ENCODE measurements around the gene APOBEC3G. TPM values are rescaled to one million over a fixed set of nuclear protein-coding genes. Genes with fewer than 3 reads are reported as not detected.
A peak's percentile ranks its signal among the peaks of the same experiment; 100 is the strongest.

Gene APOBEC3G
- total and polyA plus RNA-seq, 4 donors, result 3.2 to 9.5 (median 5.2) TPM

- Histone ChIP-seq H3K4me1 (ENCODE audit: control insufficient read depth, insufficient read depth, low read length) (peaks cover 33% of the 10 kb centered on the region), H3K36me3 (ENCODE audit: control insufficient read depth, insufficient read depth, low read length) (peaks cover 29% of the 10 kb centered on the region), H3K27ac (ENCODE audit: low read depth, low read length) (no peak overlapping the region), H3K27me3 (ENCODE audit: control insufficient read depth, insufficient read depth, low read length) (no peaks in the 10 kb centered on the region), H3K4me3 (ENCODE audit: low read depth, low read length) (no peak overlapping the region), H3K9me3 (ENCODE audit: control insufficient read depth, insufficient read depth, low read length) (no peaks in the 10 kb centered on the region)
- WGBS (ENCODE audit: insufficient coverage), result 27% methylated on average over 17 of the region's 24 CpGs
- DNase-seq (ENCODE audit: low read depth in 4 of 6, low spot score in 6 of 6), result peak in 2 of 6 donors; percentile 26 to 72
Observed at GRCh38 chr22:39130892-39131855, 54.1 kb downstream of the APOBEC3G start.

- peaks cover 33% of the 10 kb centered on the region for H3K4me1 ChIP-seq (ENCODE audit: control insufficient read depth, insufficient read depth, low read length)
- DNase-seq (ENCODE audit: low read depth in 4 of 6, low spot score in 6 of 6), result no peak
- H3K36me3 ChIP-seq (ENCODE audit: control insufficient read depth, insufficient read depth, low read length), result peaks cover 31% of the 10 kb centered on the region
- H3K27ac ChIP-seq (ENCODE audit: low read depth, low read length), result no peak overlapping the region
- 84% methylated on average over 4 of the region's 6 CpGs for WGBS (ENCODE audit: insufficient coverage)
- no peaks in the 10 kb centered on the region for H3K9me3 ChIP-seq (ENCODE audit: control insufficient read depth, insufficient read depth, low read length)
- H3K27me3 ChIP-seq (ENCODE audit: control insufficient read depth, insufficient read depth, low read length), result no peaks in the 10 kb centered on the region
- H3K4me3 ChIP-seq (ENCODE audit: low read depth, low read length), result no peak overlapping the region
Observed at GRCh38 chr22:39132281-39132680, 55.2 kb downstream of the APOBEC3G start.

GRCh38 chr22:39132871-39133524 is 55.9 kb downstream of the APOBEC3G start:
- H3K36me3 ChIP-seq (ENCODE audit: control insufficient read depth, insufficient read depth, low read length), result peaks cover 31% of the 10 kb centered on the region
- no peaks in the 10 kb centered on the region for H3K27me3 ChIP-seq (ENCODE audit: control insufficient read depth, insufficient read depth, low read length)
- WGBS (ENCODE audit: insufficient coverage), result 95% methylated on average over 17 of the region's 22 CpGs
- DNase-seq (ENCODE audit: low read depth in 4 of 6, low spot score in 6 of 6), result no peak
- H3K4me3 ChIP-seq (ENCODE audit: low read depth, low read length), result no peak overlapping the region
- no peak overlapping the region for H3K27ac ChIP-seq (ENCODE audit: low read depth, low read length)
- no peaks in the 10 kb centered on the region for H3K9me3 ChIP-seq (ENCODE audit: control insufficient read depth, insufficient read depth, low read length)
- peaks cover 33% of the 10 kb centered on the region for H3K4me1 ChIP-seq (ENCODE audit: control insufficient read depth, insufficient read depth, low read length)

DNA sequence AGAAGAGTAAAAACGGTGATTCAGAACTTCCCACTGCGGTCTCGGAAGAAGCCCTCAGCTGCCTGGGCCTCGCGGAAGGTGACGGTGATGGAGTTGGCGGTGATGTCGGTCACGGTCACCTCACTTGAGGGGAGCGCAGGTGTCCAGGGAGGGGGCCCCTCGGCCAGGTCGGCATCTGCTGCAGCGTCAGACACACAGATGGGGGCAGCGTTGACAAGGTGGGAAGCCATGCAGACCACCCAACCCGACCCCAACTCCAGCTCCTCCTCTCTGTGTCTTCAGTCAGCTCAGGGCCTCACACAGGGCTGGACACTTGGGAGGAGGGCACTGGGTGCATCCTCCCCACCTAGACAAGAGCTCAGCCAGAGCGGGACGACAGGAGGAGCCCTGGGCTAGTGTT is 56.8 kb downstream of the APOBEC3G start:
- Histone ChIP-seq H3K27ac (ENCODE audit: low read depth, low read length) (no peak overlapping the region), H3K4me1 (ENCODE audit: control insufficient read depth, insufficient read depth, low read length) (peaks cover 33% of the 10 kb centered on the region), H3K4me3 (ENCODE audit: low read depth, low read length) (no peak overlapping the region), H3K27me3 (ENCODE audit: control insufficient read depth, insufficient read depth, low read length) (no peaks in the 10 kb centered on the region), H3K9me3 (ENCODE audit: control insufficient read depth, insufficient read depth, low read length) (no peaks in the 10 kb centered on the region), H3K36me3 (ENCODE audit: control insufficient read depth, insufficient read depth, low read length) (peaks cover 35% of the 10 kb centered on the region)
- WGBS (ENCODE audit: insufficient coverage), result 86% methylated on average over 12 of the region's 17 CpGs
- no peak for DNase-seq (ENCODE audit: low read depth in 4 of 6, low spot score in 6 of 6)

DNA sequence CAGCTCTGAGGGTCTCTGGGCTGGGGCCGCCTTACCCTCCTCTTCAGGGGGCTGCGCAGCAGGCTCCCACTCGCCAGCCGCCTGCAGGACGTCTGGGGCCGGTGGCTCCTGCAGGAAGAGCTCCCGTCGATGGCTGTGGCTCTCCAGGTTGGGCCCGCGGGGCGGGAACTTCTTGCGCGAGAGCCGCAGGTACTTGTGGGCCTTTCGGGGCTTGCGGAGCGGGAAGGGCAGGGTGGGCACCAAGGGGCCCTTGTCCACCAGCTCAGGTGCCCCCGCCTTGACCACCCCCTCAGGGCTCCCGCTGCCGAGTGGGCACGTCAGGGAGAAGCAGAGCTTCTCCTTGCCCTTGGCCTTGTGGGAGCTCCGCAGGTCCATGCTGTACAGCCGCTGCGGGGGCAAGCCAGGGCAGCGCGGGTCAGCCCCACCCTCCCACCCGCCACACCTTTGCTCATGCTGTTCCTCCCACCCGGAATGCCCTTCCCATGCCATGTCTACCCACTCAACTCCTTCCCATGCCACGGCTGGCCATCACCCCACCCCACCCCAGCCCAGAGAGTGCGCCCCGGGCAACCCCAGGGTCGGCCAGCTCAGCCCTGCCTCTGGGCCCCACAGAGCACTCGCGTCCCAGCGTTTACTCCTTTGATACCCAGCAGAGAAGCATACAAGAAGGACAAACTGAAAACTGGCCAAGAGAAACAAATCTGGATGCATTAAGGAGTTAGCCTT is 57.5 kb downstream of the APOBEC3G start:
- H3K36me3 ChIP-seq (ENCODE audit: control insufficient read depth, insufficient read depth, low read length), result peaks cover 37% of the 10 kb centered on the region
- DNase-seq (ENCODE audit: low read depth in 4 of 6, low spot score in 6 of 6), result no peak
- 80% methylated on average over 34 of the region's 35 CpGs for WGBS (ENCODE audit: insufficient coverage)

DNA sequence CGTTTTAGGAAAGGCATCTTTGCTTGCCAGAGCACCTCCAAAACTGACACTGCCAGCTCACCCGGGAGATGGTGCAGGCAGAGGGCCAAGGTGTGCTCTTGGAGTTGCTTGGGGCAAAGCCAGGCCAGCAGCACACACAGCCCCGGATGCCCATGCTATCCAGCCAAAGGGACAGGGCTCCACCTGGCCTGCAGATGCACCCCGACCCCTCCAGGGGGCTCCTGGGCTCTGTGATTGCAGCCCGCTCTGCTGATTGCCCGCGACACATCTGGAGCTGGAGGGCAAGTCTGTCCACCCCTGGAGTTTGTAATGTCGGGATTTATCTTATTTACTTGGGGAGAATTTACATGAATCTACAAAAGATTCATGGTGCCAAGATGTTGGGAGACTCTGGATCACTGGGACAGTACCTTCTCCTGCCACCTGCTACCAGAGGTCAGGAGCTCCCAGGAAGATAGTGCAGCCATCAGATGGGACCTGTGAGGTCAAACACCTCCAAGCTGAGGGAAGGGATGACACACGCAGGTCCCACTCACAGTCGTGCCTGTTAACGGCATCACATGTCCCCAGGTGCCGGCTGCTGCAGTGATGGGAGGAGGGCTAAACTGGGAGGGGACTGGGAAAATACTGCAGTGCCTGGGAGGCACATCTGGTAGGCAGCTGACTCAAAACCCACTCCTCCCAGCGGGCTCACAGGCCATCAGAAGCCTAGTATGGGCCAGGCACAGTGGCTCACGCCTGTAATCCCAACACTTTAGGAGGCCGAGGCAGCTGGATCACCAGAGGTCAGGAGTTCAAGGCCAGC is 58.2 kb downstream of the APOBEC3G start:
- peak in 4 of 6 donors; percentile 19 to 63 (median 40) for DNase-seq (ENCODE audit: low read depth in 4 of 6, low spot score in 6 of 6)
- H3K9me3 ChIP-seq (ENCODE audit: control insufficient read depth, insufficient read depth, low read length), result no peaks in the 10 kb centered on the region
- 38% methylated on average over 12 of the region's 15 CpGs for WGBS (ENCODE audit: insufficient coverage)
- no peak overlapping the region for H3K27ac ChIP-seq (ENCODE audit: low read depth, low read length)
- H3K4me3 ChIP-seq (ENCODE audit: low read depth, low read length), result no peak overlapping the region
- no peaks in the 10 kb centered on the region for H3K27me3 ChIP-seq (ENCODE audit: control insufficient read depth, insufficient read depth, low read length)
- peaks cover 40% of the 10 kb centered on the region for H3K36me3 ChIP-seq (ENCODE audit: control insufficient read depth, insufficient read depth, low read length)
- H3K4me1 ChIP-seq (ENCODE audit: control insufficient read depth, insufficient read depth, low read length), result peaks cover 27% of the 10 kb centered on the region

More for the DNA sequence above, 57.5 kb downstream of the APOBEC3G start:
- Histone ChIP-seq H3K4me3 (ENCODE audit: low read depth, low read length) (no peak overlapping the region), H3K9me3 (ENCODE audit: control insufficient read depth, insufficient read depth, low read length) (no peaks in the 10 kb centered on the region), H3K4me1 (ENCODE audit: control insufficient read depth, insufficient read depth, low read length) (peaks cover 33% of the 10 kb centered on the region), H3K27me3 (ENCODE audit: control insufficient read depth, insufficient read depth, low read length) (no peaks in the 10 kb centered on the region), H3K27ac (ENCODE audit: low read depth, low read length) (no peak overlapping the region)

GRCh38 chr22:39136317-39136716 is 59.2 kb downstream of the APOBEC3G start:
- H3K4me3 ChIP-seq (ENCODE audit: low read depth, low read length), result no peak overlapping the region
- H3K36me3 ChIP-seq (ENCODE audit: control insufficient read depth, insufficient read depth, low read length), result peaks cover 49% of the 10 kb centered on the region
- no peak for DNase-seq (ENCODE audit: low read depth in 4 of 6, low spot score in 6 of 6)
- no peaks in the 10 kb centered on the region for H3K9me3 ChIP-seq (ENCODE audit: control insufficient read depth, insufficient read depth, low read length)
- H3K27ac ChIP-seq (ENCODE audit: low read depth, low read length), result no peak overlapping the region
- H3K27me3 ChIP-seq (ENCODE audit: control insufficient read depth, insufficient read depth, low read length), result no peaks in the 10 kb centered on the region
- 88% methylated on average over 8 of the region's 8 CpGs for WGBS (ENCODE audit: insufficient coverage)
- peaks cover 19% of the 10 kb centered on the region for H3K4me1 ChIP-seq (ENCODE audit: control insufficient read depth, insufficient read depth, low read length)
